Thoracic aorta (tissue), 2 donors: ENCODE measurements around the gene WDR7. TPM values are rescaled to one million over a fixed set of nuclear protein-coding genes. Genes with fewer than 3 reads are reported as not detected.

Experiments
- ATAC-seq: fragments of 150-250 bp; one replicate; pipeline ENCODE4 v1.8.0; 2017; ENCODE audit warnings: low read depth; ENCODE audit not compliant: insufficient number of reproducible peaks, low FRiP score
- DNase-seq: peaks from one replicate; pipeline ENCODE4 v3.0.0-alpha.2; 2020; ENCODE audit warnings: low spot score
- H3K27ac ChIP-seq, 2 donors: fragments of 200-600 bp; sonication (generic); 1 replicate in 1 of 2; 2 replicates in 1 of 2; pipeline ENCODE4 v1.5.1; 2016; ENCODE audit warnings: mild to moderate bottlenecking in 2 of 2, moderate library complexity in 2 of 2
- H3K27me3 ChIP-seq: fragments of 200-600 bp; sonication (generic); replicated peaks from 2 replicates; pipeline ENCODE4 v1.6.0; 2016; ENCODE audit warnings: mild to moderate bottlenecking; ENCODE audit not compliant: insufficient read depth
- H3K36me3 ChIP-seq: fragments of 200-600 bp; sonication (generic); one replicate; pipeline ENCODE4 v1.5.1; 2016
- H3K4me1 ChIP-seq, 2 donors: fragments of 200-600 bp; sonication (generic); 1 replicate in 1 of 2; 2 replicates in 1 of 2; pipeline versions ENCODE4 v1.5.1 to v1.6.0; 2016; ENCODE audit warnings: low read depth in 2 of 2, mild to moderate bottlenecking in 1 of 2; ENCODE audit not compliant: control insufficient read depth in 1 of 2
- H3K4me3 ChIP-seq: fragments of 200-600 bp; sonication (generic); 2 replicates; pipeline ENCODE4 v1.5.1; 2016; ENCODE audit warnings: mild to moderate bottlenecking
- H3K9me3 ChIP-seq: fragments of 200-600 bp; sonication (generic); 2 replicates; pipeline ENCODE4 v1.5.1; 2016
- CTCF ChIP-seq: fragments of 200-600 bp; sonication (generic); IDR thresholded peaks from one replicate; pipeline ENCODE4 v1.5.1; 2019; ENCODE audit warnings: antibody characterized with exemption
- total RNA-seq, 2 donors: library from RNA; depleted of rRNA; stranded (reverse); fragments of >200 nt; gene quantifications; one replicate each; pipeline versions ENCODE4 v1.1.0 to v1.2.3, GENCODE V29; 2016

The WDR7 gene
- total RNA-seq, 2 donors from 2014 or later: 33.2 to 73.1 TPM

GRCh38 chr18:57054891-57055290, 403.7 kb downstream of the WDR7 start:
- Histone ChIP-seq H3K4me3 (no peak overlapping the region), H3K27ac (no peak overlapping the region), H3K4me1 (no peaks in the 10 kb centered on the region), H3K27me3 (no peaks in the 10 kb centered on the region), H3K9me3 (no peaks in the 10 kb centered on the region), H3K36me3 (no peaks in the 10 kb centered on the region)
- no peak for TF ChIP-seq CTCF
- no peak for DNase-seq
- ATAC-seq: no peak

- Histone ChIP-seq H3K4me3 (no peak overlapping the region), H3K9me3 (no peaks in the 10 kb centered on the region), H3K27me3 (no peaks in the 10 kb centered on the region), H3K4me1 (no peaks in the 10 kb centered on the region), H3K27ac (no peak overlapping the region), H3K36me3 (no peaks in the 10 kb centered on the region)
- no peak for TF ChIP-seq CTCF
- DNase-seq: no peak
- no peak for ATAC-seq
Observed at GRCh38 chr18:57057890-57058289, 406.7 kb downstream of the WDR7 start.

GRCh38 chr18:57058734-57059133, 407.6 kb downstream of the WDR7 start:
- H3K27me3 ChIP-seq: no peaks in the 10 kb centered on the region
- H3K4me1 ChIP-seq: no peaks in the 10 kb centered on the region
- no peak for ATAC-seq
- no peak overlapping the region for H3K27ac ChIP-seq
- DNase-seq: no peak
- H3K4me3 ChIP-seq: no peak overlapping the region
- no peaks in the 10 kb centered on the region for H3K9me3 ChIP-seq
- H3K36me3 ChIP-seq: no peaks in the 10 kb centered on the region
- no peak for TF ChIP-seq CTCF

- Histone ChIP-seq H3K4me3 (no peak overlapping the region), H3K4me1 (no peaks in the 10 kb centered on the region), H3K9me3 (no peaks in the 10 kb centered on the region), H3K36me3 (no peaks in the 10 kb centered on the region), H3K27me3 (no peaks in the 10 kb centered on the region), H3K27ac (no peak overlapping the region)
- no peak for TF ChIP-seq CTCF
- ATAC-seq (no peak), DNase-seq (no peak)
Observed at GRCh38 chr18:57059366-57059765, 408.2 kb downstream of the WDR7 start.

GRCh38 chr18:57060814-57061213, 409.7 kb downstream of the WDR7 start:
- H3K9me3 ChIP-seq: no peaks in the 10 kb centered on the region
- H3K36me3 ChIP-seq: no peaks in the 10 kb centered on the region
- H3K4me1 ChIP-seq: no peaks in the 10 kb centered on the region
- ATAC-seq: no peak
- no peaks in the 10 kb centered on the region for H3K27me3 ChIP-seq
- no peak overlapping the region for H3K27ac ChIP-seq
- no peak for DNase-seq
- H3K4me3 ChIP-seq: no peak overlapping the region
- no peak for TF ChIP-seq CTCF
